Ovary (tissue), 3 donors: Measurements from ENCODE around the gene STK11IP.

Experiments used
- EP300 ChIP-seq: sonication (generic); formaldehyde crosslinking; IDR thresholded peaks from one replicate; pipeline ENCODE4 v1.6.1; 2017; ENCODE audit warnings: antibody characterized with exemption
- POLR2A ChIP-seq: fragments of 450-650 bp; IDR thresholded peaks from one replicate; pipeline ENCODE4 v1.6.1; 2017; ENCODE audit warnings: antibody characterized with exemption, mild to moderate bottlenecking, moderate library complexity
- TF ChIP-seq, protein P1 (sequence below), 3 donors: fragments of 450-650 bp in 2 of 3; fragments of 200-600 bp in 1 of 3; IDR thresholded peaks; one replicate each; pipeline versions ENCODE4 v1.5.1 to v1.8.0; 2016 to 2022; ENCODE audit warnings: antibody characterized with exemption in 3 of 3, mild to moderate bottlenecking in 1 of 3
- donor health status: DM: no; HTN: no; CAD: no.

DNA sequence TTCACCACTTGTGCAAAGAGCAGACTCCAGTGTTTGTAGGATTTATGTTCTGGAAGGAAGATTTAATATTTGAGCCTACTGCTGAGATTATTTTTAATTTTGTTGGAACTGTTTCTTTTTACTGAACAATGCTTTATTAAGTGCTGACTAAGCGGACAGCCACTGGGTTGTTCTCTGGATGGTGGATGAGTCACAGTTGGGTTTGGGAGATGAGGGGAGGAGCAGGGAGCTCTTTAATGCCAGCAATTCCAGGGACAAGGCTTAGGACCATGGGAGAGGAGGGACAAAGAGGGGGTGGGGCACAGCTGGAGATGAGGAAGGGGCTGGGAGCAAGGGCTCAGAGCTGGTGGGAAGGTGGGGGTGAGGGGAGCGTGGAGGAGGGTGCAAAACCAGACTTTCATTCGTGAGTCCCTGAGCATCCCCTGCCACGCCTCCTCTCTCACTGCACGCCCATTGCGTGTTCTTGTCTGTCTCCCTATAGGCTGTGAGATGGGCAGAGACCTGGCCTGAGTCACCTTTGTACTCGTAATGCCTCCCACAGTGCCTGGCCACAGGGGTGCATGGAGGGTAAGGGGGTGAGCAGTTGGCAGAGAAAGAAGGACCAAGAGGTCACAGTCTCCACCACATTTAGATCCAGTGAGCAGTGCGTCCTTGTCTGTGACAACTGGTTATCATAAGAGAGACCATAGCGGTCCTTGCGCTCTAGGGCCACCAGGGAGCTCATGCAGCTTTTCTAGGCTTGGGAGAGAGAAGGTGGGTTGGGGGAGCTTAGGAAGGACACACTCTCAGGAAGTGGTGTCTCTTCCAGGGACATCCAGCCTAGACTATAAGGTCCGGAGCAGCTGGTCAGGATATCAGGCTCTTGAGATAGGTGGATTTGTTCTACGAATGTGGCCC, 48.2 kb downstream of the STK11IP start:
- TF ChIP-seq, protein P1, sequence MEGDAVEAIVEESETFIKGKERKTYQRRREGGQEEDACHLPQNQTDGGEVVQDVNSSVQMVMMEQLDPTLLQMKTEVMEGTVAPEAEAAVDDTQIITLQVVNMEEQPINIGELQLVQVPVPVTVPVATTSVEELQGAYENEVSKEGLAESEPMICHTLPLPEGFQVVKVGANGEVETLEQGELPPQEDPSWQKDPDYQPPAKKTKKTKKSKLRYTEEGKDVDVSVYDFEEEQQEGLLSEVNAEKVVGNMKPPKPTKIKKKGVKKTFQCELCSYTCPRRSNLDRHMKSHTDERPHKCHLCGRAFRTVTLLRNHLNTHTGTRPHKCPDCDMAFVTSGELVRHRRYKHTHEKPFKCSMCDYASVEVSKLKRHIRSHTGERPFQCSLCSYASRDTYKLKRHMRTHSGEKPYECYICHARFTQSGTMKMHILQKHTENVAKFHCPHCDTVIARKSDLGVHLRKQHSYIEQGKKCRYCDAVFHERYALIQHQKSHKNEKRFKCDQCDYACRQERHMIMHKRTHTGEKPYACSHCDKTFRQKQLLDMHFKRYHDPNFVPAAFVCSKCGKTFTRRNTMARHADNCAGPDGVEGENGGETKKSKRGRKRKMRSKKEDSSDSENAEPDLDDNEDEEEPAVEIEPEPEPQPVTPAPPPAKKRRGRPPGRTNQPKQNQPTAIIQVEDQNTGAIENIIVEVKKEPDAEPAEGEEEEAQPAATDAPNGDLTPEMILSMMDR (IDR thresholded peaks at IDR 0.05): no peak
- TF ChIP-seq POLR2A (no peak), EP300 (no peak)
